Smooth muscle cell of the coronary artery (primary cell): Measurements from ENCODE around the gene RUNDC1. TPM values are rescaled to one million over a fixed set of nuclear protein-coding genes. Genes with fewer than 3 reads are reported as not detected.

ENCODE experiments used
- total RNA-seq: library from RNA; depleted of rRNA; stranded (reverse); fragments of >200 nt; gene quantifications from 2 replicates; pipeline ENCODE4 v1.2.3, GENCODE V29; 2014; ENCODE audit warnings: low replicate concordance

RUNDC1 gene
- total RNA-seq: 10.7 and 12.1 TPM in 2 replicates

DNA sequence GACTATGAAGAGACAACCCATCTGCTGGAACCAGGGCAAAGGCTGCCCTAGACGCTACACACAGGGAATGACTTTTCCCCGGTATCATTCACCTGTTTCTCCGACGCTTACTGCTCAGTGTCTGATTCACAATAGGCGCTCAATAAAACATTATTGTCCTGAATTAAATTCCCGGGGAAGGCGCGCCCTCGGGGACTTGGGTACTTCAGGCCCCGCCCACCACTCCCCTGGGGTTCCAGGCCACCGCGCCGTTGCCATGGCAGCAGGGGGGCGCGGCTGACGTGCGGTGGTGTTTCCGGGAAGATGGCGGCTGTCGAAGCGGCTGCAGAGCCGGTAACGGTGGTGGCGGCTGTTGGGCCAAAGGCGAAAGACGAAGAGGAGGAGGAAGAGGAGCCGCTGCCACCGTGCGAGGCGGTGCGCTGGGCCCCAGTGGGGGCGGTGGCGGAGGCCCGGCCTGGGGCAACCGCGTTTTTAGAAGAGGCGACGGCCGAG lies at the start of gene RUNDC1:
Gene RUNDC1, plus strand, starts transcription at position 292 of the 492 bp plus-strand sequence. Its CDS starts 12 bp downstream, at position 304.

DNA sequence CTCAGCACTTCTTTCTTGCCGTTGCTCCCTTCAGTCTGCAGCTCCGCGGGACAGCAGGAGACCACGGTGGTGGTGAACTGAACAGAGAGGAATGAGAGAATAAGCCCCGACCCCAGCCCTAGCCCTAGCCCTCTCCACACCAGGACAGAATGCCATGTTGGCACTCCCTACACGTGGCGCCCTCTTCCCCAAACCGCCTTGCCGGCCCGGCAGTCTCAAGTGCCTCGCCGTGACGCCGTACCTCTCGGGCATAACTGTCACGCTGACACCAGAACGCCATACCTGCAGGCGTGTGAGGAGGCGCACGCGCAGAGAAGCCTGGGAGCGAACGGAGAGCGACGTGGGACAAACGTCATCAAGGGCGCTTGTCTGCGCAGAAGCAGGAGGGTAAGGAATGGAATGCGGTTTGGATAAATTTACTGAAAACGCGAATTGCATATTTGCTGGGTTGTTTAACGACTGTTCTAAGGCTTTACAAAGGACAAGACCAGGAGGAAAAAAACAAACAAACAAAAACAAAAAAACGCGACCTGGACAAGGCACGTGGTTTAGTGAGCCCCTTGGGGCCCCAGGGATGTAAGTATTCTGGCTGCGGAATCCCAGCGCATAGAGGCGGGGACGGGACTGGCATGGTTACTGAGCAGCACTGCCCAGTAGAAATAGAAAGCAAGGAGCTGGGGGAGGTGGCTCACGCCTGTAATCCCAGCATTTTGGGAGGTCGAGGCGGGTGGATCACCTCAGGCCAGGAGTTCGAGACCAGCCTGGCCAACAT lies 16.0 kb upstream of the RUNDC1 start, which contains the start of gene AARSD1:
Gene AARSD1, minus strand, starts transcription at position 294 of the 772 bp plus-strand sequence. Its CDS starts 14 bp downstream, at position 280.

DNA sequence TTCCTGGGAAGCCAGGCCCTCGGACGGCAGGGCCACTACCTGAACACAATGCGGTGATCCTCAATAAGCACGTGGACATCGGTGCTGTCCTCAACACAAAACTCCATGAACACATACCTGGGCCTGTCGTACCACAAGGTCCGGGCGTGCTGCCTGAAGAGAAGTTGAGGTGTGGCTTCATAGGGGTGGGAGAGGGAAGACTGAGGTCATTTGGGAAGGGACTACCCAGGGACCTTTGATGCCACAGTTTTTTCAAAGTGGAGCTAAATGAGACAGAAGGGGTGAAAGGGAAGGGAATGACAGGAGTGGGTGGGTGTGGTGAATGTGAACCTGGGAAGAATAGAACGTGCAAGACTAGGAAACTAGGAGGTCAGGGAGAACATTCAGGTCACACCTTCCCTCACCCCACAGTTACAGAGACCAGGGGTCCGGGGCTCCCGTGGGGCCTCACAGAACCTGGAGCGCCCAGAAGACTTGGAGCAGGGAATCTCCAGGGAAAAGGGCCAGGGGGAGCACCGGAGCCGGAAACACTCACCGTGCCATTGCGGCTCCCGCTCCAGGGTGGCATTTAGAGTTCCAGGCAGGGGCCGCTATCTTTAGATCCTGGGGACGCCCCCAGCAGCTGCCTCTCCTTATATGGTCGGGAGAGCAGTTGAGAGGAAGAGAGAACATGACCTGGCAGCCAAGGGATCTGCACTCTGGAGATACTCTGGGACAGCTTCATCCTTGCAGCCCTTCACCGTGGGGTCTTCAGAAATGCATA lies 673 bp upstream of the RUNDC1 start, which contains the start of gene PTGES3L:
Gene PTGES3L, minus strand, starts transcription at position 570 of the 763 bp plus-strand sequence. Its CDS starts 27 bp downstream, at position 543.

DNA sequence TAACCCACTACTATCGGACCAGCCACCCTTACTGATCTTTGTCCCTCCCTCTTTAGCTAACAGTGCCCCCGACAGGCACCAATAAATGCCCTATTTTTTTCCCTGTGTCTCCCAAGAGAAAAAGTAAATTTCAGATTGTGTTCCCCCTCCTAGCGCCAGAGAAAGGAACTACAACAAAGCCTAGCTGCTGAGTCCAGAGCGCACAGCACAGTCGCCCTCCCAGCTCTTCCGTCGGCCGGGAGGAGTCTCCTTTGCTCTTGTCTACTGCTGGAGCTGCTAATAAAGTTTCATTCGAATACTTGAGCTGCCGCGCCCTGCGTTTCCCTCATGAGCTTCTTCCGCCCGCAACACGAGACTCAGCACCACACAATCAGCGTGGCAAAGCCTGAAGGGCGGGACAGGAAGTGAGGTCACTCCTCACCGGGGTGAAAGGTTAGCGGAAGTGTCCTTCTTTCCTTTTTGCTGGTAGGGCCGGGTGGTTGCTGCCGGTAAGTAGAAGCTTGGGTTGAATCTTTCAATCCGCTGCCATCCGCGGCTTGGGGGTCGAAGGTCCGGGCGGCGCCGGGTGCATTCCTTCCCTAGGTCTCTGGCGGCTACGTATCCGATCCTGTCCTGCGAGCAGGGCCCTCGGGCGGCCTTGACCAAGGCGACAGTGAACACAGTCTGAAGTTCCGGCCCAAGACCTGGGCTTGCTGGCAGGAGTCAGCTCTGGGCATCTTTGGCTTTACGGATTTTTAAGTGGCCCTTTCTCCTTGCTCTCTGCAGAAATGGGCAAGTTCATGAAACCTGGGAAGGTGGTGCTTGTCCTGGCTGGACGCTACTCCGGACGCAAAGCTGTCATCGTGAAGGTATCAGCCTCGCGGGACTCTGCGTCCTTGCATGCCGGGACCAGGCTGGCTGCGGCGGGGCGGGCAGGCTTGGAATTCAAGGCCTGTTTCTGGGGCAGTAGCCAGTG lies 17.9 kb downstream of the RUNDC1 start, which contains the start of gene RPL27:
Gene RPL27, plus strand, starts transcription at position 436 of the 955 bp plus-strand sequence. Its CDS starts 332 bp downstream, at position 768.

DNA sequence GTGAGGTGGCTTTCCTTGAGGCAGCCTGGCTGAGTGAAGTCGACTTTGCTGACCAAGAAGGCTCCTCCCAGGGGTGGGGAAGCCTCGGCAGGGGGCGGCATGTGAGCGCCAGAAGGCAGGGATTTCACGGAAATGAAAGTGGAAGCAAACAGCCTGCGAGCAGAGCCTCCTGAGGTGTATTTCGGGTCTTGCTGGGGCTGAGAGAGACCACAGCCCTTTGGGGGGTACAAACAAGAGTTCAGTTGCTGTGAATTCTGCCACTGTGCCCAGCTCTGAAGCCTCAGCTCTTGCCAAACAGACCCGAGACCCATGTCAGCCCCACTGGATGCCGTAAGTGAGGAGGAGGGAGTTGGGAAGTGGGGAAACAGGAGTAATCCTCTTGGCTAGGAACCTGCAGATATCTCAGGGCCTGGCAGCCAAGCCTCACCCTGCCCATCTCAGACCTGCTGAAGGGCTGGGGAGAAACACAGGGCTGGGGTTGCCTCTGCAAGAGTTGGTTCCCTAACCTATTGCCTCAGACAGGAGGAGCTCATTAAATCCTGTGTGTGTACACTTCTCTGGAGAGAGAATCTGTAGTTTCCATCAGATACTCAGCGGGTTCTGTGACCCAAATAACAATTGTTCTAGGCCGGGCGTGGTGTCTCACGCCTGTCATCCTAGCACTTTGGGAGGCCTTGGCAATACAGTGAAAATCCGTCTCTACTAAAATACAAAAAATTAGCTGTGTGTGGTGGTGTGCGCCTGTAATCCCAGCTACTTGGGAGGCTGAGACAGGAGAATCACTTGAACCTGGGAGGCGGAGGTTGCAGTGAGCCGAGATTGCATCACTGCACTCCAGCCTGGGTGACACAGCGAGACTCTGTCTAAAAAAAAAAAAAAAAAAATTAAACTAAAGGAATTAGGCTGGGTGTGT lies 26.5 kb downstream of the RUNDC1 start, which contains the start of gene IFI35:
Gene IFI35, plus strand, starts transcription at position 146 of the 913 bp plus-strand sequence. Its CDS starts 164 bp downstream, at position 310.

DNA sequence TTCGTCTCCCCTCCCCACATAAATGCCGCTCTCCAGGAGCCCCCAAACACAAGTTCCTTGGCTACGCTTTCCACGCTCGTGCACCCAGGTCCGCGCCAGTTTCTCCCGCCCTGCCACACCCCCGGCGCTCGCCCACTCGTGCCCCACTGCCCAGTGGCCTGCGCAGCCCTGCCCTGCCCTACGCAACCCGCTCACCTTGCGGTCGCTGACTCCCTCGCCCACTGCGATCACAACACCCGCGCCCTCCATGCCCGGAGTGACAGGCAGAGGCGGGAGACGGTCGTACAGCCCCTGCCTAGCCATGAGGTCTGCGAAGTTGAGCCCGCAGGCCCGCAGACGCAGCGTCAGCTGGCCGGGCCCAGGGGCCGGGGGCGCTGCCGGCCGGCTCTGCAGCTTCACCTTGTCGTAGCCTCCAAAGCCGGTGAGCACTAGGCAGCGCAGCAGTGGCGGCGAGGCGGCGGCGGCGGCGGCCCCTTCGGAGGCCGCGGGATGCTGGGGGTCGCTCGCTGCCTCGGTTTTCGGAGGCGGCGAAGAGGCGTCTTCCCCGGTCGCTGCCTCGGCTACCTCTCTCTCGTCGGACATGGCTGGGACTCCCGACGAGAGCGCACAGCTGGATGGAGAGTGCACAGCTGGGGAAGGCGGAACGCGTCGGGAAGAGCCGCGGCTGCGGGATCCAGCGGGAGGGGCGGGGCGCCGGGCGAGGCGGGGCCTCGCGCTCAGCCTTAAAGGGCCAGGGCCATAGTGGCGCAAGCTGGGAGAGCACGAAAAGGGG lies 41.6 kb downstream of the RUNDC1 start, which contains the start of gene VAT1:
Gene VAT1, minus strand, starts transcription at position 645 of the 772 bp plus-strand sequence. Its CDS starts 63 bp downstream, at position 582.

DNA sequence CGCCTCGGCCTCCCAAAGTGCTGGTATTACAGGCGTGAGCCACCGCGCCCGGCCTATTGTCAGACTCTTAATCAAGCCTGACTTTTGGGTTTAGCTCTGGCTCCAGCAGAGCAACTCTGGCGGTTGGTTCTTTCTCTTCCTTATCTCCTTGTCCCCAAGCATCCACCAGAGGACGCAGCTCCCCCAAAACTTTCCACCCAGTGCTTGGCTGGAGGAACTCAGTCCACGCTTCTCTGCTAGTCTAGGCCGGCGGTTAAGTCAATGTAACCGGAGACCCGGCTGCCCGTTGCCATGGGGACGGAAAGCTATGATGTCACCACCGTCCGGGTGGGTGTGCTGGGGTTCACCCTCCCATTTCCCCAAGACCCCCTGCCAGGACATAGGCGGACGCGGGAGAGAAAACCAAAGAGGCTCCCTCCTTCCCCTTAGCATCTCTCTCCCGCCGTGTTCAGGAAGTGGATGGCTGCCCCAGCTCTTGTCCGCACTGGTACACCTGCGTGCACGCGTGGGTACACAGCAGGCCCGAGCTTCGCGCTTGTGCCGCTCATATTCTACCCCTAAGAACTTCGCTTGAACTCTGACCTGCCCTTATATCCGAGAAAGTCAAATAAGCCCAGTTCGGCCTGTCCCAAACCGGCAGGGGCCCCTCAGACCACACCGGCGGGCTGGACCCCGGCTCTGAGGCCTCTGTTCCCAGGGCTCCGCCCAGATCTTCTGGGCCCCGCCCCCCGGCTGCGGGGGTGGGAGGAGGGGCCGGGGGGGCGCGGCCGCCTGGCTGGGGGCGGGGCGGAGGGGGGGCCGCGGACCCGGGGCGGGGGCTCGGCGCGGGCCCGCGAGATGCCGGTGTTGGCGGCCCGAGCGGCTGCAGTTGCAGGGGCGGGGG lies 44.3 kb downstream of the RUNDC1 start, which contains the start of gene RND2:
Gene RND2, plus strand, starts transcription at position 825 of the 883 bp plus-strand sequence. CDS start 117 bp downstream, outside the sequence.

Other genes starting within 250 kb of the RUNDC1 start
- 6.7 and 31.2 TPM in 2 replicates for gene EZH1, start 235.5 kb upstream of the RUNDC1 start, total RNA-seq
- 0.30 TPM in 1 of 2 replicates, not detected in the other for gene RAMP2, start 219.3 kb upstream of the RUNDC1 start, total RNA-seq
- 53.2 and 64.7 TPM in 2 replicates for gene VPS25, start 207.1 kb upstream of the RUNDC1 start, total RNA-seq
- 0.12 and 1.6 TPM in 2 replicates for gene WNK4, start 200.0 kb upstream of the RUNDC1 start, total RNA-seq
- gene COA3, start 181.9 kb upstream of the RUNDC1 start, total RNA-seq: 61.5 and 63.4 TPM in 2 replicates
- gene CNTD1, start 181.7 kb upstream of the RUNDC1 start, total RNA-seq: 0.30 TPM in 1 of 2 replicates, not detected in the other
- gene BECN1, start 156.3 kb upstream of the RUNDC1 start, total RNA-seq: 150 and 195 TPM in 2 replicates
- 32.3 and 68.3 TPM in 2 replicates for gene PSME3, start 147.2 kb upstream of the RUNDC1 start, total RNA-seq
- 0.23 and 0.30 TPM in 2 replicates for gene AOC2, start 136.0 kb upstream of the RUNDC1 start, total RNA-seq
- gene AOC3, start 129.4 kb upstream of the RUNDC1 start, total RNA-seq: 0.23 and 0.94 TPM in 2 replicates
- not detected in 2 replicates for gene G6PC1, start 79.8 kb upstream of the RUNDC1 start, total RNA-seq
- 30.8 and 33.9 TPM in 2 replicates for gene AARSD1, start 16.1 kb upstream of the RUNDC1 start, total RNA-seq
- gene PTGES3L, start 485 bp upstream of the RUNDC1 start, total RNA-seq: 1.1 TPM in 1 of 2 replicates, not detected in the other
- 1,818 and 2,251 TPM in 2 replicates for gene RPL27, start 17.9 kb downstream of the RUNDC1 start, total RNA-seq
- 17.7 and 20.4 TPM in 2 replicates for gene IFI35, start 26.2 kb downstream of the RUNDC1 start, total RNA-seq
- 139 and 934 TPM in 2 replicates for gene VAT1, start 41.8 kb downstream of the RUNDC1 start, total RNA-seq
- 0.53 and 0.82 TPM in 2 replicates for gene RND2, start 44.7 kb downstream of the RUNDC1 start, total RNA-seq
- gene BRCA1, start 144.8 kb downstream of the RUNDC1 start, total RNA-seq: 3.7 and 5.0 TPM in 2 replicates
- 63.5 and 95.2 TPM in 2 replicates for gene NBR1, start 190.6 kb downstream of the RUNDC1 start, total RNA-seq
- 1.6 and 2.0 TPM in 2 replicates for gene TMEM106A, start 231.3 kb downstream of the RUNDC1 start, total RNA-seq
- not detected in 2 replicates for gene CCDC200, start 248.1 kb downstream of the RUNDC1 start, total RNA-seq